ENCODE measurements around the gene DOCK2. TPM values are rescaled to one million over a fixed set of nuclear protein-coding genes. Genes with fewer than 3 reads are reported as not detected.

DOCK2 gene
- total and polyA plus RNA-seq, 8 donors, result 0.73 to 15.6 (median 1.7) TPM

- H3K36me3 ChIP-seq, result no peaks in the 10 kb centered on the region
- no peak for DNase-seq
- H3K27ac ChIP-seq, result no peak overlapping the region
- H3K4me1 ChIP-seq, result no peaks in the 10 kb centered on the region
- H3K27me3 ChIP-seq, result no peaks in the 10 kb centered on the region
- no peak overlapping the region for H3K4me3 ChIP-seq
- no peak for ATAC-seq
- TF ChIP-seq CTCF (IDR thresholded peaks at IDR 0.05), result no peak
- no peak for FAIRE-seq
- 67 to 73% methylated on average over 7 of the region's 7 CpGs for WGBS, 2 donors
- intact Hi-C loops (cut with DNase I), result no loop called here
- no peaks in the 10 kb centered on the region for H3K9me3 ChIP-seq
These were observed 438.6 kb downstream of the DOCK2 start for GRCh38 chr5:170075696-170076095.

- no peaks in the 10 kb centered on the region for H3K36me3 ChIP-seq
- no peak overlapping the region for H3K4me3 ChIP-seq
- H3K27me3 ChIP-seq, result no peaks in the 10 kb centered on the region
- no peak for FAIRE-seq
- intact Hi-C loops (cut with DNase I), result no loop called here
- no peak for TF ChIP-seq CTCF (IDR thresholded peaks at IDR 0.05)
- DNase-seq, result no peak
- H3K4me1 ChIP-seq, result no peaks in the 10 kb centered on the region
- 43 to 88% methylated on average over 1 of the region's 1 CpG for WGBS, 2 donors
- H3K27ac ChIP-seq, result no peak overlapping the region
- H3K9me3 ChIP-seq, result no peaks in the 10 kb centered on the region
- no peak for ATAC-seq
These were observed 439.1 kb downstream of the DOCK2 start for GRCh38 chr5:170076211-170076610.

GRCh38 chr5:170076739-170077138 lies 439.7 kb downstream of the DOCK2 start:
- DNase-seq (no peak), ATAC-seq (no peak), FAIRE-seq (no peak)
- TF ChIP-seq CTCF (IDR thresholded peaks at IDR 0.05), result no peak
- Histone ChIP-seq H3K4me3 (no peak overlapping the region), H3K4me1 (no peaks in the 10 kb centered on the region), H3K27ac (no peak overlapping the region), H3K9me3 (no peaks in the 10 kb centered on the region), H3K36me3 (no peaks in the 10 kb centered on the region), H3K27me3 (no peaks in the 10 kb centered on the region)
- intact Hi-C loops (cut with DNase I), result no loop called here

GRCh38 chr5:170077526-170077925 lies 440.5 kb downstream of the DOCK2 start:
- FAIRE-seq (no peak), DNase-seq (no peak), ATAC-seq (no peak)
- no peak overlapping the region for H3K4me3 ChIP-seq
- no peaks in the 10 kb centered on the region for H3K27me3 ChIP-seq
- TF ChIP-seq CTCF (IDR thresholded peaks at IDR 0.05), result no peak
- 83% methylated on average over 5 of the region's 5 CpGs for WGBS, 2 donors
- no peak overlapping the region for H3K27ac ChIP-seq
- H3K4me1 ChIP-seq, result no peaks in the 10 kb centered on the region
- H3K9me3 ChIP-seq, result no peaks in the 10 kb centered on the region
- intact Hi-C loops (cut with DNase I), result no loop called here
- no peaks in the 10 kb centered on the region for H3K36me3 ChIP-seq

GRCh38 chr5:170078458-170078857 lies 441.4 kb downstream of the DOCK2 start:
- WGBS, 2 donors, result 53 to 66% methylated on average over 3 of the region's 3 CpGs
- FAIRE-seq, result no peak

More at GRCh38 chr5:170078458-170078857, 441.4 kb downstream of the DOCK2 start:
- Histone ChIP-seq H3K27me3 (no peaks in the 10 kb centered on the region), H3K27ac (no peak overlapping the region), H3K36me3 (no peaks in the 10 kb centered on the region), H3K9me3 (no peaks in the 10 kb centered on the region), H3K4me1 (no peaks in the 10 kb centered on the region), H3K4me3 (no peak overlapping the region)
- DNase-seq (no peak), ATAC-seq (no peak)
- no peak for TF ChIP-seq CTCF (IDR thresholded peaks at IDR 0.05)
- intact Hi-C loops (cut with DNase I), result no loop called here
